ENCODE data around the gene OPRL1. TPM values are rescaled to one million over a fixed set of nuclear protein-coding genes. Genes with fewer than 3 reads are reported as not detected.
A peak's percentile ranks its signal among the peaks of the same experiment; 100 is the strongest.

The OPRL1 gene
- total RNA-seq, 1 experiment from 2014 or later, result 0.59 TPM

- intact Hi-C loops (cut with micrococcal nuclease; ENCODE audit: unreplicated experiment), result no loop called here
- DNase-seq, result peak in 1 of 2 experiments; percentile 54
- ChIA-PET POLR2A (no interaction called here), CTCF (interaction anchor here (4.4 to 6.2 kb wide), 3 partner anchors 19 to 80 kb away, joined by 51 to 139 read pairs (median 101); partner anchors contain the start of genes PRPF6, SAMD10 and TCEA2)
- Mint-ChIP-seq H3K27ac (ENCODE audit: unreplicated experiment) (no peak overlapping the region), H3K9me3 (ENCODE audit: unreplicated experiment) (no peaks in the 10 kb centered on the region), H3K4me1 (ENCODE audit: low read depth, unreplicated experiment) (no peaks in the 10 kb centered on the region), H3K36me3 (ENCODE audit: insufficient read depth, unreplicated experiment) (peaks cover 29% of the 10 kb centered on the region), H3K27me3 (ENCODE audit: insufficient read depth, unreplicated experiment) (peaks cover 8% of the 10 kb centered on the region), H3K4me3 (ENCODE audit: unreplicated experiment) (peak overlapping the region; percentile 10)
- Histone ChIP-seq H3K4me3 (ENCODE audit: low read depth, low read length) (no peak overlapping the region), H3K27me3 (replicated peaks; ENCODE audit: control insufficient read depth, insufficient read depth, low read length) (no peaks in the 10 kb centered on the region), H3K36me3 (ENCODE audit: control insufficient read depth, insufficient read depth, low read length) (no peaks in the 10 kb centered on the region), H3K4me1 (peaks cover 22% of the 10 kb centered on the region), H3K9me3 (no peaks in the 10 kb centered on the region)
- no TSS peak for BruUV-seq (replicated peaks)
- TF ChIP-seq, protein P1, sequence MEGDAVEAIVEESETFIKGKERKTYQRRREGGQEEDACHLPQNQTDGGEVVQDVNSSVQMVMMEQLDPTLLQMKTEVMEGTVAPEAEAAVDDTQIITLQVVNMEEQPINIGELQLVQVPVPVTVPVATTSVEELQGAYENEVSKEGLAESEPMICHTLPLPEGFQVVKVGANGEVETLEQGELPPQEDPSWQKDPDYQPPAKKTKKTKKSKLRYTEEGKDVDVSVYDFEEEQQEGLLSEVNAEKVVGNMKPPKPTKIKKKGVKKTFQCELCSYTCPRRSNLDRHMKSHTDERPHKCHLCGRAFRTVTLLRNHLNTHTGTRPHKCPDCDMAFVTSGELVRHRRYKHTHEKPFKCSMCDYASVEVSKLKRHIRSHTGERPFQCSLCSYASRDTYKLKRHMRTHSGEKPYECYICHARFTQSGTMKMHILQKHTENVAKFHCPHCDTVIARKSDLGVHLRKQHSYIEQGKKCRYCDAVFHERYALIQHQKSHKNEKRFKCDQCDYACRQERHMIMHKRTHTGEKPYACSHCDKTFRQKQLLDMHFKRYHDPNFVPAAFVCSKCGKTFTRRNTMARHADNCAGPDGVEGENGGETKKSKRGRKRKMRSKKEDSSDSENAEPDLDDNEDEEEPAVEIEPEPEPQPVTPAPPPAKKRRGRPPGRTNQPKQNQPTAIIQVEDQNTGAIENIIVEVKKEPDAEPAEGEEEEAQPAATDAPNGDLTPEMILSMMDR (IDR thresholded peaks at IDR 0.05; ENCODE audit: insufficient read depth in 1 of 2, low read depth in 1 of 2, low read length in 1 of 2, severe bottlenecking in 1 of 2, unreplicated experiment in 1 of 2), result no peak
These were observed 38.7 kb upstream of the OPRL1 start for GRCh38 chr20:64041040-64041780.

GRCh38 chr20:64041781-64042053 is 38.2 kb upstream of the OPRL1 start:
- peaks cover 24% of the 10 kb centered on the region for H3K36me3 Mint-ChIP-seq (ENCODE audit: insufficient read depth, unreplicated experiment)
- Histone ChIP-seq H3K4me1 (peaks cover 17% of the 10 kb centered on the region), H3K9me3 (no peaks in the 10 kb centered on the region), H3K27me3 (replicated peaks; ENCODE audit: control insufficient read depth, insufficient read depth, low read length) (no peaks in the 10 kb centered on the region), H3K4me3 (ENCODE audit: low read depth, low read length) (no peak overlapping the region), H3K36me3 (ENCODE audit: control insufficient read depth, insufficient read depth, low read length) (no peaks in the 10 kb centered on the region)
- no peak for DNase-seq
- TF ChIP-seq, protein P1 (IDR thresholded peaks at IDR 0.05; ENCODE audit: insufficient read depth in 1 of 2, low read depth in 1 of 2, low read length in 1 of 2, severe bottlenecking in 1 of 2, unreplicated experiment in 1 of 2), result no peak
- no peaks in the 10 kb centered on the region for H3K9me3 Mint-ChIP-seq (ENCODE audit: unreplicated experiment)
- no peak overlapping the region for H3K4me3 Mint-ChIP-seq (ENCODE audit: unreplicated experiment)
- no peak overlapping the region for H3K27ac Mint-ChIP-seq (ENCODE audit: unreplicated experiment)
- no peaks in the 10 kb centered on the region for H3K4me1 Mint-ChIP-seq (ENCODE audit: low read depth, unreplicated experiment)
- H3K27me3 Mint-ChIP-seq (ENCODE audit: insufficient read depth, unreplicated experiment), result peaks cover 13% of the 10 kb centered on the region
- ChIA-PET CTCF (interaction anchor here (4.6 kb wide), 1 partner anchor 60 kb away, joined by 139 read pairs; the partner anchor contains the start of genes PRPF6 and SAMD10), POLR2A (no interaction called here)
- intact Hi-C loops (cut with micrococcal nuclease; ENCODE audit: unreplicated experiment), result no loop called here
- BruUV-seq (replicated peaks), result no TSS peak

DNA sequence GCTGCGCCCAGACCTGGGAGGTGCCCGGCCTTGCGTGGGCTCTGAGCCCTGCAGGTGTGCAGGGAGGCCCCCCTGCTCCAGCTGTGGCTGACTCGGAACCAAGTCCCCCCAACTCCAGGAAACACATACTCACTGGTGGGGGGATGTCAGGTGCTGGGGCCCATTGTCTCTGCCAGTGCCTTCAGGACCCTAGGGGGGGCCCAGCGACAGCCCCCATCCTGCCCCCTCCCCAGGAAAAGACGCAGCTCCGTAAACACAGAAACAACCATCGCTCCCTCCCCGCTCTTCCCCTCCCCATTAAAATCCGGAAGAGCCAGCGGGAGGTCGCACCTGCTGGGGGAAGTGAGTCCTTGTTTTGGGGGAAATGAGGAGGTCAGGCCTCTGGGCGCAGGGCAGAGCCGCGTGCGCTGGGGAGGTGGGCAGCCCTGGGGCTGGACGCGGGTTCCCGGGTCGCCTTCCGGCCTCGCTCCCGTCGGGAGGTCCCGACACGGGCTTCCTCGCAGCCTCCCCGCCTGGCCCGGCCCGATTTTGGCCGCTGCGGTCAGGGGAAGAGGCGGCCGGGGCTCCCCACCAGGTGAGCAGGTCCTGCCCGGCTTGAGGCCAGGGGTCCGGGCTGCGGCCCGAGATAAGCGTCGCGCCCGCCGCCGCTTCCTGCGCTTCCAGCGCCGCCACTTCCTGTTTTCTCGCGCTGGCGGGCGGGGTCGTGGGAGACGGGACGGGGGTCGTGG is 37.7 kb upstream of the OPRL1 start:
- peaks cover 18% of the 10 kb centered on the region for H3K27me3 Mint-ChIP-seq (ENCODE audit: insufficient read depth, unreplicated experiment)
- no peaks in the 10 kb centered on the region for H3K9me3 Mint-ChIP-seq (ENCODE audit: unreplicated experiment)
- POLR2A ChIA-PET, result no interaction called here
- H3K4me3 Mint-ChIP-seq (ENCODE audit: unreplicated experiment), result no peak overlapping the region
- TF ChIP-seq, protein P1 (IDR thresholded peaks at IDR 0.05; ENCODE audit: insufficient read depth in 1 of 2, low read depth in 1 of 2, low read length in 1 of 2, severe bottlenecking in 1 of 2, unreplicated experiment in 1 of 2), result no peak
- Histone ChIP-seq H3K27me3 (replicated peaks; ENCODE audit: control insufficient read depth, insufficient read depth, low read length) (no peaks in the 10 kb centered on the region), H3K9me3 (no peaks in the 10 kb centered on the region), H3K36me3 (ENCODE audit: control insufficient read depth, insufficient read depth, low read length) (no peaks in the 10 kb centered on the region), H3K4me1 (peaks cover 12% of the 10 kb centered on the region), H3K4me3 (ENCODE audit: low read depth, low read length) (peak overlapping the region; percentile 24)
- intact Hi-C loops (cut with micrococcal nuclease; ENCODE audit: unreplicated experiment), result no loop called here
- H3K4me1 Mint-ChIP-seq (ENCODE audit: low read depth, unreplicated experiment), result no peaks in the 10 kb centered on the region
- peaks cover 19% of the 10 kb centered on the region for H3K36me3 Mint-ChIP-seq (ENCODE audit: insufficient read depth, unreplicated experiment)
- CTCF ChIA-PET, result interaction anchor here (4.6 kb wide), 1 partner anchor 61 kb away, joined by 139 read pairs; the partner anchor contains the start of genes PRPF6 and SAMD10
- H3K27ac Mint-ChIP-seq (ENCODE audit: unreplicated experiment), result no peak overlapping the region
- BruUV-seq (replicated peaks), result no TSS peak
- DNase-seq, result no peak

Data from Caco-2 (cell line).